ENCODE data around the gene CHRDL1. TPM values are rescaled to one million over a fixed set of nuclear protein-coding genes. Genes with fewer than 3 reads are reported as not detected.
A peak's percentile ranks its signal among the peaks of the same experiment; 100 is the strongest.

Gene CHRDL1
- total RNA-seq, 1 donor = 8.0 TPM

DNA sequence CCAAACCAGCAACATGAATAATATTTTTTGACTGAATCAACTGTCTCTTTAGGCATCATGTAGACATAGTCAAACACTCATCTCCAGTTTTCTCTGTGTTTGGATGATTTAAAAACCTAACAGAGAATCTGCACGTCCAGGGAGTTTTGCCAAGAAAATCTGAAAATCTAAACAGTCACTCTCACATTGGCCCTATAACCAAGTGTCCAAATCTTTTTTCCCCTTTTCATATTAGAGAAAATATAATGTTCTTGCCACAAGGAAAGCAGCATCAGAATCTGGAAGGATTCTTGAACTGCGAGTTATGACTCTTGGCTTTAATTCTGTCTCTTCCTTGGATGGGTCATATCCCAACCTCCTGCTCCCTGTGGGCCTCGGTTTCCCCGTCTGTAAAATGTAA is 8.8 kb upstream of the CHRDL1 start:
- Histone ChIP-seq H3K4me3 (ENCODE audit: insufficient read depth, low read length) (no peak overlapping the region), H3K27me3 (ENCODE audit: insufficient read depth, low read length) (peaks cover 37% of the 10 kb centered on the region), H3K27ac (ENCODE audit: low read depth, low read length) (no peak overlapping the region), H3K9me3 (ENCODE audit: low read depth, low read length) (no peaks in the 10 kb centered on the region), H4K20me1 (ENCODE audit: insufficient read depth, low read length) (no peaks in the 10 kb centered on the region), H3K36me3 (ENCODE audit: insufficient read depth, low read length) (no peaks in the 10 kb centered on the region), H3K4me1 (ENCODE audit: insufficient read depth, low read length) (peaks cover 7% of the 10 kb centered on the region), H3K79me2 (ENCODE audit: insufficient read depth, low read length) (no peaks in the 10 kb centered on the region), H2AFZ (ENCODE audit: low read length) (no peak overlapping the region), H3K4me2 (ENCODE audit: insufficient read depth, low read length) (no peak overlapping the region)
- TF ChIP-seq, protein P1, sequence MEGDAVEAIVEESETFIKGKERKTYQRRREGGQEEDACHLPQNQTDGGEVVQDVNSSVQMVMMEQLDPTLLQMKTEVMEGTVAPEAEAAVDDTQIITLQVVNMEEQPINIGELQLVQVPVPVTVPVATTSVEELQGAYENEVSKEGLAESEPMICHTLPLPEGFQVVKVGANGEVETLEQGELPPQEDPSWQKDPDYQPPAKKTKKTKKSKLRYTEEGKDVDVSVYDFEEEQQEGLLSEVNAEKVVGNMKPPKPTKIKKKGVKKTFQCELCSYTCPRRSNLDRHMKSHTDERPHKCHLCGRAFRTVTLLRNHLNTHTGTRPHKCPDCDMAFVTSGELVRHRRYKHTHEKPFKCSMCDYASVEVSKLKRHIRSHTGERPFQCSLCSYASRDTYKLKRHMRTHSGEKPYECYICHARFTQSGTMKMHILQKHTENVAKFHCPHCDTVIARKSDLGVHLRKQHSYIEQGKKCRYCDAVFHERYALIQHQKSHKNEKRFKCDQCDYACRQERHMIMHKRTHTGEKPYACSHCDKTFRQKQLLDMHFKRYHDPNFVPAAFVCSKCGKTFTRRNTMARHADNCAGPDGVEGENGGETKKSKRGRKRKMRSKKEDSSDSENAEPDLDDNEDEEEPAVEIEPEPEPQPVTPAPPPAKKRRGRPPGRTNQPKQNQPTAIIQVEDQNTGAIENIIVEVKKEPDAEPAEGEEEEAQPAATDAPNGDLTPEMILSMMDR (IDR thresholded peaks at IDR 0.05; ENCODE audit: extremely low read depth, low read depth, low read length) = no peak
- no peak for DNase-seq (ENCODE audit: insufficient read length, low spot score, missing footprints)

DNA sequence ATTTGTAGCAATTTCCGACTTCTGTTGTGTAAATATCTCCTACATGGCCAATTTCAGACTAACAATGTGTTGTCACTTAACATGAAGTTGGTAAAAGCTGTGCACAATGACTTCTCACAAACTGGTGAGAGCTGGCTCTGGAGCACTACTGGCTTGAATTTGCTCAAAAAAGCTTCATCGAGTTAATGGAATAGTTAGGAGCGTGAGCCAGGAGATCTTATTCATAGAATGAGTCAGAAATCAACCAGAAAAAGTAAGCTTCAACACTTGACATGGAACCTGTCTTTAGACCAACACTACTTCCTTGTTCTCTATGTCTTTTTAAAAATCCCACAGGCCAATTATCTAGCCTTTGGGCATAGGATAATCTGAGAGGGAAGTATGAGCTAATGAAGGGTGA is 7.9 kb upstream of the CHRDL1 start:
- no peaks in the 10 kb centered on the region for H3K79me2 ChIP-seq (ENCODE audit: insufficient read depth, low read length)
- H3K27ac ChIP-seq (ENCODE audit: low read depth, low read length) = no peak overlapping the region
- no peaks in the 10 kb centered on the region for H3K9me3 ChIP-seq (ENCODE audit: low read depth, low read length)
- peaks cover 29% of the 10 kb centered on the region for H3K27me3 ChIP-seq (ENCODE audit: insufficient read depth, low read length)
- TF ChIP-seq, protein P1 (IDR thresholded peaks at IDR 0.05; ENCODE audit: extremely low read depth, low read depth, low read length) = no peak
- H3K4me3 ChIP-seq (ENCODE audit: insufficient read depth, low read length) = no peak overlapping the region
- H3K4me2 ChIP-seq (ENCODE audit: insufficient read depth, low read length) = no peak overlapping the region
- no peak overlapping the region for H2AFZ ChIP-seq (ENCODE audit: low read length)
- DNase-seq (ENCODE audit: insufficient read length, low spot score, missing footprints) = no peak
- H4K20me1 ChIP-seq (ENCODE audit: insufficient read depth, low read length) = no peaks in the 10 kb centered on the region
- no peaks in the 10 kb centered on the region for H3K36me3 ChIP-seq (ENCODE audit: insufficient read depth, low read length)
- H3K4me1 ChIP-seq (ENCODE audit: insufficient read depth, low read length) = peaks cover 7% of the 10 kb centered on the region

DNA sequence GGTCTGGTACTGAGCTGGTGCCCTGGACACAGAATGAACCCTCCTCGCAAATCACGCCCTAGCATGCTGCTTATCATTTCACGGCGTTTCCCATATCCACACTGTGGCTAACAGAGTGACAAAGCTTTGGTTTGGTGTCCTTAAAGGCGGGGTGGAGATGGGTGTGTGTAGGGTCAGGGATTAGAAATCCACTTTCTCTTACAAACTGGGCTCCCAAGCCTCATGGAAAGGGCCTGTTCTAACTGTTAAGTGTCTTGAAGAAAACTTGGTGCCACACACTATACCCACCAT is 735 bp upstream of the CHRDL1 start:
- Histone ChIP-seq H3K27ac (ENCODE audit: low read depth, low read length) (no peak overlapping the region), H3K4me2 (ENCODE audit: insufficient read depth, low read length) (peak overlapping the region; percentile 26), H3K27me3 (ENCODE audit: insufficient read depth, low read length) (peaks cover 47% of the 10 kb centered on the region), H3K79me2 (ENCODE audit: insufficient read depth, low read length) (no peaks in the 10 kb centered on the region), H3K4me1 (ENCODE audit: insufficient read depth, low read length) (no peaks in the 10 kb centered on the region), H2AFZ (ENCODE audit: low read length) (no peak overlapping the region), H3K4me3 (ENCODE audit: insufficient read depth, low read length) (peak overlapping the region; percentile 25), H3K9me3 (ENCODE audit: low read depth, low read length) (no peaks in the 10 kb centered on the region), H3K36me3 (ENCODE audit: insufficient read depth, low read length) (no peaks in the 10 kb centered on the region), H4K20me1 (ENCODE audit: insufficient read depth, low read length) (no peaks in the 10 kb centered on the region)
- no peak for DNase-seq (ENCODE audit: insufficient read length, low spot score, missing footprints)
- TF ChIP-seq, protein P1 (IDR thresholded peaks at IDR 0.05; ENCODE audit: extremely low read depth, low read depth, low read length) = no peak

DNA sequence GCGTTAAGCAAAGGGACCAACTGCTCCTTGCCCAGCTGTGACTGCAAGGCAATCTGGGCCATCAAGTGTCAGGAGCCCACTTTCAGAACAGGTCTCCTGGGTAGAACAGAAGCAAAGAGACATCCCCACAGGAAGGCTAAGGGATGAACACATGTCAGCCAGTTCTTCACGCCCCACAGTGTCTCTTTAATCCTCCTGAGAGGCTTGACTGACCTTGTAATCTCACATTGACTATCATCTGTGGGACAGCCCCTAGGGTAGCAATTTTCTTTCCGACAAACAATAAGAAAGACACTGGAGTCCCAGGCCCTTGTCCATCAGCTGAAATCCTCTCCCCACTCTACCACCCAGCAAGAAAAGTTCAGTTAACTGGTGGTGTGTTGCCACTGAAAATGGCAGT is 1.0 kb downstream of the CHRDL1 start:
- TF ChIP-seq, protein P1 (IDR thresholded peaks at IDR 0.05; ENCODE audit: extremely low read depth, low read depth, low read length) = no peak
- Histone ChIP-seq H3K4me3 (ENCODE audit: insufficient read depth, low read length) (no peak overlapping the region), H3K4me1 (ENCODE audit: insufficient read depth, low read length) (no peaks in the 10 kb centered on the region), H3K36me3 (ENCODE audit: insufficient read depth, low read length) (no peaks in the 10 kb centered on the region), H3K27ac (ENCODE audit: low read depth, low read length) (no peak overlapping the region), H2AFZ (ENCODE audit: low read length) (no peak overlapping the region), H3K79me2 (ENCODE audit: insufficient read depth, low read length) (no peaks in the 10 kb centered on the region), H3K4me2 (ENCODE audit: insufficient read depth, low read length) (no peak overlapping the region), H4K20me1 (ENCODE audit: insufficient read depth, low read length) (no peaks in the 10 kb centered on the region), H3K9me3 (ENCODE audit: low read depth, low read length) (no peaks in the 10 kb centered on the region), H3K27me3 (ENCODE audit: insufficient read depth, low read length) (peaks cover 49% of the 10 kb centered on the region)
- DNase-seq (ENCODE audit: insufficient read length, low spot score, missing footprints) = no peak
